ENCODE results near the gene LZTS3.

GRCh38 chr20:3165473-3166337, 7.6 kb downstream of the LZTS3 start:
- TF ChIP-seq, protein P1, sequence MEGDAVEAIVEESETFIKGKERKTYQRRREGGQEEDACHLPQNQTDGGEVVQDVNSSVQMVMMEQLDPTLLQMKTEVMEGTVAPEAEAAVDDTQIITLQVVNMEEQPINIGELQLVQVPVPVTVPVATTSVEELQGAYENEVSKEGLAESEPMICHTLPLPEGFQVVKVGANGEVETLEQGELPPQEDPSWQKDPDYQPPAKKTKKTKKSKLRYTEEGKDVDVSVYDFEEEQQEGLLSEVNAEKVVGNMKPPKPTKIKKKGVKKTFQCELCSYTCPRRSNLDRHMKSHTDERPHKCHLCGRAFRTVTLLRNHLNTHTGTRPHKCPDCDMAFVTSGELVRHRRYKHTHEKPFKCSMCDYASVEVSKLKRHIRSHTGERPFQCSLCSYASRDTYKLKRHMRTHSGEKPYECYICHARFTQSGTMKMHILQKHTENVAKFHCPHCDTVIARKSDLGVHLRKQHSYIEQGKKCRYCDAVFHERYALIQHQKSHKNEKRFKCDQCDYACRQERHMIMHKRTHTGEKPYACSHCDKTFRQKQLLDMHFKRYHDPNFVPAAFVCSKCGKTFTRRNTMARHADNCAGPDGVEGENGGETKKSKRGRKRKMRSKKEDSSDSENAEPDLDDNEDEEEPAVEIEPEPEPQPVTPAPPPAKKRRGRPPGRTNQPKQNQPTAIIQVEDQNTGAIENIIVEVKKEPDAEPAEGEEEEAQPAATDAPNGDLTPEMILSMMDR (IDR thresholded peaks at IDR 0.05), result no peak
- TF ChIP-seq ERG (CRISPR knock-in tag; IDR thresholded peaks at IDR 0.05) (no peak), MYBL2 (CRISPR knock-in tag; IDR thresholded peaks at IDR 0.05) (no peak)

Data from WTC11 (cell line).